GM23338 (cell line): Measurements from ENCODE around the gene NTM. TPM values are rescaled to one million over a fixed set of nuclear protein-coding genes. Genes with fewer than 3 reads are reported as not detected.

Source experiments
- ATAC-seq: fragments of 200-7000 bp; cut with Tn5 transposase; 3 replicates; pipeline ENCODE4 v1.9.1; 2020
- DNase-seq: peaks from one replicate; pipeline ENCODE4 v3.0.0-alpha.2; 2015; ENCODE audit warnings: low spot score
- H2AFZ ChIP-seq: fragments of 200-600 bp; sonication (generic); 2 replicates; pipeline ENCODE4 v1.8.0; 2016; ENCODE audit warnings: antibody characterized with exemption, mild to moderate bottlenecking, moderate library complexity
- H3F3A ChIP-seq: fragments of 200-600 bp; sonication (generic); replicated peaks from 2 replicates; pipeline ENCODE4 v1.8.0; 2017; ENCODE audit warnings: antibody characterized with exemption, mixed run types, low read depth
- H3K27ac ChIP-seq: fragments of 200-600 bp; sonication (generic); 2 replicates; pipeline ENCODE4 v1.6.1; 2016; ENCODE audit warnings: low read depth
- H3K27me3 ChIP-seq: fragments of 200-600 bp; sonication (generic); 2 replicates; pipeline ENCODE4 v1.8.0; 2016; ENCODE audit warnings: mild to moderate bottlenecking, mixed run types, moderate library complexity; ENCODE audit not compliant: insufficient read depth
- H3K36me3 ChIP-seq: fragments of 200-600 bp; sonication (generic); 2 replicates; pipeline ENCODE4 v1.8.0; 2016; ENCODE audit warnings: mild to moderate bottlenecking; ENCODE audit not compliant: insufficient read depth
- H3K4me1 ChIP-seq: fragments of 200-600 bp; sonication (generic); 2 replicates; pipeline ENCODE4 v1.8.0; 2016; ENCODE audit warnings: mild to moderate bottlenecking, moderate library complexity; ENCODE audit not compliant: insufficient read depth
- H3K4me2 ChIP-seq: fragments of 200-600 bp; sonication (generic); 2 replicates; pipeline ENCODE4 v1.7.1; 2017; ENCODE audit warnings: mixed run types
- H3K4me3 ChIP-seq: fragments of 200-600 bp; sonication (generic); 2 replicates; pipeline ENCODE4 v1.6.1; 2016; ENCODE audit warnings: mixed run types
- H3K79me2 ChIP-seq: fragments of 200-600 bp; sonication (generic); replicated peaks from 2 replicates; pipeline ENCODE4 v1.8.0; 2017; ENCODE audit warnings: mild to moderate bottlenecking; ENCODE audit not compliant: insufficient read depth
- H3K9me2 ChIP-seq: fragments of 200-600 bp; sonication (generic); 2 replicates; pipeline ENCODE4 v1.8.0; 2017; ENCODE audit not compliant: insufficient read depth
- H4K20me1 ChIP-seq: fragments of 200-600 bp; sonication (generic); replicated peaks from 2 replicates; pipeline ENCODE4 v1.8.0; 2017; ENCODE audit warnings: mild to moderate bottlenecking; ENCODE audit not compliant: insufficient read depth
- H3K27ac Mint-ChIP-seq: 2 replicates; pipeline ENCODE4 v1.8.0; 2020; ENCODE audit warnings: inconsistent platforms, mild to moderate bottlenecking, moderate library complexity, mixed read lengths
- H3K27me3 Mint-ChIP-seq: 3 replicates; pipeline ENCODE4 v1.8.0; 2022; ENCODE audit warnings: low read depth, mild to moderate bottlenecking, moderate library complexity, mixed read lengths, inconsistent platforms; ENCODE audit not compliant: insufficient read depth, poor library complexity
- H3K36me3 Mint-ChIP-seq: 3 replicates; pipeline ENCODE4 v1.8.0; 2021; ENCODE audit warnings: low read depth, mild to moderate bottlenecking, inconsistent platforms, moderate library complexity, mixed read lengths
- H3K4me1 Mint-ChIP-seq: 3 replicates; pipeline ENCODE4 v1.8.0; 2020; ENCODE audit warnings: mild to moderate bottlenecking, inconsistent platforms, mixed read lengths
- H3K4me3 Mint-ChIP-seq: 3 replicates; pipeline ENCODE4 v1.8.0; 2021; ENCODE audit warnings: moderate library complexity, mild to moderate bottlenecking, inconsistent platforms, mixed read lengths
- H3K9me3 Mint-ChIP-seq: 3 replicates; pipeline ENCODE4 v1.8.0; 2020; ENCODE audit warnings: moderate library complexity, mild to moderate bottlenecking, inconsistent platforms, mixed read lengths
- CREB1 ChIP-seq: fragments of 250-450 bp; sonication (Bioruptor Pico); IDR thresholded peaks from 2 replicates; pipeline ENCODE4 v1.5.0; 2020; ENCODE audit warnings: low read depth, mild to moderate bottlenecking, moderate library complexity
- ETS1 ChIP-seq: IDR thresholded peaks from 2 replicates; pipeline ENCODE4 v1.6.1; 2016; ENCODE audit warnings: antibody characterized with exemption
- EZH2phosphoT487 ChIP-seq: fragments of 200-600 bp; sonication (generic); IDR thresholded peaks from one replicate; pipeline ENCODE4 v1.8.1; 2018; ENCODE audit warnings: antibody characterized with exemption; ENCODE audit not compliant: unreplicated experiment
- JUNB ChIP-seq: IDR thresholded peaks from one replicate; pipeline ENCODE4 v1.6.1; 2016; ENCODE audit warnings: antibody characterized with exemption; ENCODE audit not compliant: unreplicated experiment
- NANOG ChIP-seq: IDR thresholded peaks from 2 replicates; pipeline ENCODE4 v1.6.1; 2016; ENCODE audit warnings: antibody characterized with exemption, borderline replicate concordance
- POLR2AphosphoS5 ChIP-seq: IDR thresholded peaks from 2 replicates; pipeline ENCODE4 v1.6.1; 2016; ENCODE audit warnings: antibody characterized with exemption, low read depth
- REST ChIP-seq: IDR thresholded peaks from one replicate; pipeline ENCODE4 v1.6.1; 2018; ENCODE audit warnings: antibody characterized with exemption; ENCODE audit not compliant: unreplicated experiment
- STAT1 ChIP-seq: IDR thresholded peaks from one replicate; pipeline ENCODE4 v1.6.1; 2016; ENCODE audit warnings: antibody characterized with exemption; ENCODE audit not compliant: unreplicated experiment
- ZNF114 ChIP-seq: fragments of 250-450 bp; sonication (Bioruptor Pico); IDR thresholded peaks from 2 replicates; pipeline ENCODE4 v1.5.0; 2020; ENCODE audit warnings: mild to moderate bottlenecking, moderate library complexity
- ZNF331 ChIP-seq: fragments of 250-450 bp; sonication (Bioruptor Pico); IDR thresholded peaks from 2 replicates; pipeline ENCODE4 v1.5.0; 2020; ENCODE audit warnings: low read depth, mild to moderate bottlenecking, moderate library complexity
- ZNF462 ChIP-seq: fragments of 250-450 bp; sonication (Bioruptor Pico); IDR thresholded peaks from 2 replicates; pipeline ENCODE4 v1.5.0; 2020; ENCODE audit warnings: mild to moderate bottlenecking, moderate library complexity
- polyA plus RNA-seq: library from polyadenylated mRNA; unstranded; fragments of >200 nt; fragmentation: Nextera tagmentation; extraction: Ambion mirVana; gene quantifications from 2 replicates; pipeline ENCODE4 v1.2.1, GENCODE V29; 2016
- total RNA-seq: library from RNA; depleted of rRNA; stranded (reverse); fragments of >200 nt; shearing (Covaris generic); gene quantifications from 2 replicates; pipeline ENCODE4 v1.2.3, GENCODE V29; 2014

The NTM gene
- total and polyA plus RNA-seq, 2 experiments from 2014 or later: 10.6 to 14.6 TPM

- no peak for TF ChIP-seq REST
- TF ChIP-seq ETS1: no peak
- no peak for TF ChIP-seq ZNF331 (CRISPR knock-in tag)
- TF ChIP-seq ZNF114 (CRISPR knock-in tag): no peak
- TF ChIP-seq CREB1: no peak
- no peak for TF ChIP-seq NANOG
- TF ChIP-seq JUNB: no peak
These were observed 684.9 kb downstream of the NTM start (continued) for GRCh38 chr11:132055296-132055695.

- peaks cover 14% of the 10 kb centered on the region for H3K4me1 Mint-ChIP-seq
- H3K36me3 Mint-ChIP-seq: no peaks in the 10 kb centered on the region
- peaks cover 14% of the 10 kb centered on the region; the same call in 1 of the 2 replicates for H3K9me2 ChIP-seq
- H3K36me3 ChIP-seq: no peaks in the 10 kb centered on the region
- H3K4me1 ChIP-seq: no peaks in the 10 kb centered on the region
- ATAC-seq (no peak), DNase-seq (no peak)
- H3K9me3 Mint-ChIP-seq: no peaks in the 10 kb centered on the region
- no peak overlapping the region for H3K4me3 Mint-ChIP-seq
- no peaks in the 10 kb centered on the region for H3K79me2 ChIP-seq
- no peak overlapping the region for H3K4me3 ChIP-seq
- no peaks in the 10 kb centered on the region for H3F3A ChIP-seq
- H3K27me3 Mint-ChIP-seq: peaks cover 3% of the 10 kb centered on the region
- no peak overlapping the region for H3K4me2 ChIP-seq
- H3K27ac Mint-ChIP-seq: no peak overlapping the region
- H2AFZ ChIP-seq: no peak overlapping the region
- no peaks in the 10 kb centered on the region for H4K20me1 ChIP-seq
- no peaks in the 10 kb centered on the region for H3K27me3 ChIP-seq
- no peak overlapping the region for H3K27ac ChIP-seq
- TF ChIP-seq ZNF462 (CRISPR knock-in tag) (no peak), ZNF114 (CRISPR knock-in tag) (no peak), CREB1 (no peak), EZH2phosphoT487 (no peak), ZNF331 (CRISPR knock-in tag) (no peak), JUNB (no peak), STAT1 (no peak), POLR2AphosphoS5 (no peak), ETS1 (no peak)
These were observed 686.3 kb downstream of the NTM start for GRCh38 chr11:132056689-132057088.
